OCI-M2 (cell line): ENCODE results near the gene AMBRA1.

Experiments used
- DNase-seq: peaks from one replicate; lab custom pipeline; 2025; ENCODE audit not compliant: unreplicated experiment; lab: John Stamatoyannopoulos, UW

Gene AMBRA1

GRCh38 chr11:46404476-46405017 lies 189.3 kb downstream of the AMBRA1 start:
- DNase-seq: no peak

GRCh38 chr11:46402957-46403902 lies 190.6 kb downstream of the AMBRA1 start:
- no peak for DNase-seq

- no peak for DNase-seq
These were observed 196.3 kb downstream of the AMBRA1 start for GRCh38 chr11:46397526-46397925.

- no peak for DNase-seq
These were observed 200.1 kb downstream of the AMBRA1 start for GRCh38 chr11:46393759-46394158.

GRCh38 chr11:46393231-46393616 lies 200.6 kb downstream of the AMBRA1 start:
- DNase-seq: no peak

GRCh38 chr11:46392421-46393230 lies 201.2 kb downstream of the AMBRA1 start:
- peak; percentile 72 for DNase-seq

GRCh38 chr11:46391578-46392420 lies 202.0 kb downstream of the AMBRA1 start, which contains the start of gene CHRM4:
Gene CHRM4 (minus strand): TSS chr11:46391776. CDS start chr11:46386557, 5,219 bp downstream.
- no peak for DNase-seq

- DNase-seq: no peak
These were observed 202.6 kb downstream of the AMBRA1 start for GRCh38 chr11:46391186-46391577.

GRCh38 chr11:46390331-46391171 lies 203.3 kb downstream of the AMBRA1 start:
- DNase-seq: no peak

GRCh38 chr11:46389450-46390330 lies 204.1 kb downstream of the AMBRA1 start:
- DNase-seq: peak; percentile 16

GRCh38 chr11:46388619-46389449 lies 205.0 kb downstream of the AMBRA1 start:
- no peak for DNase-seq

- no peak for DNase-seq
These were observed 205.8 kb downstream of the AMBRA1 start for GRCh38 chr11:46387919-46388618.

GRCh38 chr11:46387456-46387855 lies 206.4 kb downstream of the AMBRA1 start:
- no peak for DNase-seq

- DNase-seq: no peak
These were observed 207.1 kb downstream of the AMBRA1 start for GRCh38 chr11:46386674-46387073.

GRCh38 chr11:46386005-46386578 lies 207.7 kb downstream of the AMBRA1 start:
- DNase-seq: no peak

- no peak for DNase-seq
These were observed 208.4 kb downstream of the AMBRA1 start for GRCh38 chr11:46385169-46386004.
